Neural cell (in vitro differentiated cells): Measurements from ENCODE around the gene SUPT3H. TPM values are rescaled to one million over a fixed set of nuclear protein-coding genes. Genes with fewer than 3 reads are reported as not detected.

Experiments used
- H2AFZ ChIP-seq: fragments of 200-600, 300-800 bp; sonication (generic), shearing (Covaris generic); 2 replicates; pipeline ENCODE4 v1.6.0; 2014; ENCODE audit warnings: low read depth, mild to moderate bottlenecking, antibody characterized with exemption, low read length, moderate library complexity
- H3F3A ChIP-seq: fragments of 200-600 bp; shearing (Covaris generic); 2 replicates; pipeline ENCODE4 v1.6.1; 2016; ENCODE audit warnings: mild to moderate bottlenecking, moderate library complexity, mixed read lengths, antibody characterized with exemption, low read length; ENCODE audit not compliant: insufficient read depth, poor library complexity, severe bottlenecking
- H3K27ac ChIP-seq: fragments of 200-600, 300-800 bp; sonication (generic), shearing (Covaris generic); 2 replicates; pipeline ENCODE4 v1.5.1; 2014; ENCODE audit warnings: mild to moderate bottlenecking, low read length, moderate library complexity
- H3K27me3 ChIP-seq: fragments of 300-800, 200-600 bp; sonication (generic), shearing (Covaris generic); 2 replicates; pipeline ENCODE4 v1.6.0; 2014; ENCODE audit warnings: mild to moderate bottlenecking, low read depth, low read length, moderate library complexity; ENCODE audit not compliant: insufficient read depth
- H3K36me3 ChIP-seq: fragments of 300-800, 200-600 bp; sonication (generic), shearing (Covaris generic); 2 replicates; pipeline ENCODE4 v1.5.1; 2014; ENCODE audit warnings: mild to moderate bottlenecking, antibody characterized with exemption, low read length, moderate library complexity; ENCODE audit not compliant: insufficient read depth
- H3K4me2 ChIP-seq: fragments of 300-800, 200-600 bp; sonication (generic), shearing (Covaris generic); 2 replicates; pipeline ENCODE4 v1.6.0; 2014; ENCODE audit warnings: mild to moderate bottlenecking, low read length
- H3K4me3 ChIP-seq: fragments of 300-800, 200-600 bp; sonication (generic), shearing (Covaris generic); 2 replicates; pipeline ENCODE4 v1.5.1; 2014; ENCODE audit warnings: mild to moderate bottlenecking, low read length, moderate library complexity
- H3K79me2 ChIP-seq: fragments of 200-600 bp; shearing (Covaris generic); replicated peaks from 2 replicates; pipeline ENCODE4 v1.6.0; 2014; ENCODE audit warnings: mild to moderate bottlenecking, low read length, moderate library complexity; ENCODE audit not compliant: insufficient read depth
- H3K9ac ChIP-seq: fragments of 300-800, 200-600 bp; sonication (generic), shearing (Covaris generic); 2 replicates; pipeline ENCODE4 v1.6.1; 2016; ENCODE audit warnings: mild to moderate bottlenecking, low read length, mixed read lengths
- H3K9me2 ChIP-seq: fragments of 200-600 bp; shearing (Covaris generic); 2 replicates; pipeline ENCODE4 v1.6.1; 2016; ENCODE audit warnings: mild to moderate bottlenecking, low read length, mixed read lengths; ENCODE audit not compliant: insufficient read depth
- H3K9me3 ChIP-seq: fragments of 200-600, 300-800 bp; sonication (generic), shearing (Covaris generic); 2 replicates; pipeline ENCODE4 v1.6.1; 2016; ENCODE audit warnings: mild to moderate bottlenecking, mixed run types, low read length, moderate library complexity, mixed read lengths
- H4K20me1 ChIP-seq: fragments of 200-600 bp; shearing (Covaris generic); 2 replicates; pipeline ENCODE4 v1.6.1; 2016; ENCODE audit warnings: mild to moderate bottlenecking, mixed run types; ENCODE audit not compliant: insufficient read depth
- CTCF ChIP-seq: fragments of 450-650 bp; IDR thresholded peaks from 2 replicates; pipeline ENCODE4 v1.5.1; 2014; ENCODE audit warnings: antibody characterized with exemption, mild to moderate bottlenecking, moderate library complexity; ENCODE audit not compliant: poor library complexity, severe bottlenecking
- EP300 ChIP-seq: fragments of 450-650 bp; conservative IDR thresholded peaks from 2 replicates; pipeline ENCODE4 v1.6.1; 2014; ENCODE audit warnings: antibody characterized with exemption, mild to moderate bottlenecking, moderate library complexity; ENCODE audit not compliant: poor library complexity, severe bottlenecking
- EZH2 ChIP-seq: fragments of 200-600, 300-800 bp; shearing (Covaris generic), sonication (generic); IDR thresholded peaks from 2 replicates; pipeline ENCODE4 v1.6.1; 2014; ENCODE audit warnings: antibody characterized with exemption, low read length, borderline replicate concordance, mild to moderate bottlenecking; ENCODE audit not compliant: insufficient read depth, poor library complexity, severe bottlenecking
- MXI1 ChIP-seq: fragments of 450-650 bp; conservative IDR thresholded peaks from 2 replicates; pipeline ENCODE4 v1.6.1; 2014; ENCODE audit warnings: antibody characterized with exemption, mild to moderate bottlenecking; ENCODE audit not compliant: poor library complexity, severe bottlenecking
- POLR2AphosphoS5 ChIP-seq: IDR thresholded peaks from 2 replicates; pipeline ENCODE4 v1.6.1; 2012
- RAD21 ChIP-seq: fragments of 450-650 bp; conservative IDR thresholded peaks from 2 replicates; pipeline ENCODE4 v1.6.1; 2014; ENCODE audit warnings: antibody characterized with exemption, mild to moderate bottlenecking, moderate library complexity
- REST ChIP-seq: IDR thresholded peaks from 2 replicates; pipeline ENCODE4 v1.6.1; 2012; ENCODE audit warnings: borderline replicate concordance
- SMC3 ChIP-seq: fragments of 450-650 bp; conservative IDR thresholded peaks from 2 replicates; pipeline ENCODE4 v1.6.1; 2014; ENCODE audit warnings: antibody characterized with exemption, mild to moderate bottlenecking, moderate library complexity; ENCODE audit not compliant: poor library complexity
- TAF1 ChIP-seq: IDR thresholded peaks from 2 replicates; pipeline ENCODE4 v1.6.1; 2012; ENCODE audit warnings: low read depth
- polyA plus RNA-seq: library from polyadenylated mRNA; depleted of rRNA; stranded (reverse); fragments of >200 nt; gene quantifications from 2 replicates; pipeline ENCODE4 v1.2.3, GENCODE V29; 2014

The SUPT3H gene
- polyA plus RNA-seq, 1 donor from 2014 or later: 6.8 TPM

GRCh38 chr6:45024610-45025009 lies 353.1 kb downstream of the SUPT3H start:
- no peaks in the 10 kb centered on the region for H3F3A ChIP-seq
- no peak overlapping the region for H3K4me3 ChIP-seq
- H3K79me2 ChIP-seq: no peaks in the 10 kb centered on the region
- no peak for TF ChIP-seq RAD21
- TF ChIP-seq CTCF: no peak
- H3K9ac ChIP-seq: no peak overlapping the region
- H3K27me3 ChIP-seq: no peaks in the 10 kb centered on the region
- H3K27ac ChIP-seq: no peak overlapping the region
- H3K4me2 ChIP-seq: no peak overlapping the region
- H3K36me3 ChIP-seq: no peaks in the 10 kb centered on the region
- H2AFZ ChIP-seq: no peak overlapping the region
- peaks cover 3% of the 10 kb centered on the region for H3K9me3 ChIP-seq
- H3K9me2 ChIP-seq: no peaks in the 10 kb centered on the region
- no peaks in the 10 kb centered on the region for H4K20me1 ChIP-seq

- no peak overlapping the region for H2AFZ ChIP-seq
- H3K27me3 ChIP-seq: no peaks in the 10 kb centered on the region
- no peak overlapping the region for H3K4me3 ChIP-seq
- H3K27ac ChIP-seq: no peak overlapping the region
- H3K36me3 ChIP-seq: no peaks in the 10 kb centered on the region
- H3K9ac ChIP-seq: no peak overlapping the region
- H3K4me2 ChIP-seq: no peak overlapping the region
- H3F3A ChIP-seq: no peaks in the 10 kb centered on the region
- H3K9me3 ChIP-seq: peaks cover 3% of the 10 kb centered on the region
- H3K9me2 ChIP-seq: no peaks in the 10 kb centered on the region
- no peaks in the 10 kb centered on the region for H4K20me1 ChIP-seq
- no peak for TF ChIP-seq REST
- TF ChIP-seq MXI1: no peak
- TF ChIP-seq EP300: no peak
- TF ChIP-seq TAF1: no peak
- no peak for TF ChIP-seq SMC3
- TF ChIP-seq CTCF: no peak
- TF ChIP-seq EZH2: no peak
- TF ChIP-seq RAD21: no peak
- TF ChIP-seq POLR2AphosphoS5: no peak
- H3K79me2 ChIP-seq: no peaks in the 10 kb centered on the region
These were observed 356.1 kb downstream of the SUPT3H start for GRCh38 chr6:45021676-45022075.
